ENCODE data around the gene GSS.

Gene GSS

GRCh38 chr20:34955231-34956040, at the start of gene GSS, which contains the start of gene MYH7B:
Gene GSS, minus strand, starts transcription at chr20:34955806. Its CDS starts 3,954 bp downstream, at chr20:34951852.
Gene MYH7B, plus strand, starts transcription at chr20:34955868. Its CDS starts 22,138 bp downstream, at chr20:34978006.
- peak; percentile 89 for DNase-seq (ENCODE audit: low read depth)

- DNase-seq (ENCODE audit: low read depth): no peak
These were observed 49.3 kb upstream of the GSS start for GRCh38 chr20:35004749-35005462.

- no peak for DNase-seq (ENCODE audit: low read depth)
These were observed 48.6 kb upstream of the GSS start for GRCh38 chr20:35004051-35004725.

GRCh38 chr20:35003211-35004031, 47.8 kb upstream of the GSS start:
- DNase-seq (ENCODE audit: low read depth): no peak

- no peak for DNase-seq (ENCODE audit: low read depth)
These were observed 47.0 kb upstream of the GSS start for GRCh38 chr20:35002426-35003210.

- no peak for DNase-seq (ENCODE audit: low read depth)
These were observed 46.2 kb upstream of the GSS start for GRCh38 chr20:35001596-35002362.

GRCh38 chr20:35000922-35001595, 45.5 kb upstream of the GSS start:
- DNase-seq (ENCODE audit: low read depth): no peak

GRCh38 chr20:35000311-35000921, 44.8 kb upstream of the GSS start:
- DNase-seq (ENCODE audit: low read depth): no peak

- DNase-seq (ENCODE audit: low read depth): no peak
These were observed 44.2 kb upstream of the GSS start for GRCh38 chr20:34999782-35000181.

GRCh38 chr20:34999021-34999451, 43.4 kb upstream of the GSS start:
- DNase-seq (ENCODE audit: low read depth): no peak

- DNase-seq (ENCODE audit: low read depth): no peak
These were observed 42.8 kb upstream of the GSS start for GRCh38 chr20:34998331-34998950.

GRCh38 chr20:34997774-34998173, 42.2 kb upstream of the GSS start:
- DNase-seq (ENCODE audit: low read depth): no peak

- DNase-seq (ENCODE audit: low read depth): no peak
These were observed 41.5 kb upstream of the GSS start for GRCh38 chr20:34997131-34997561.

- DNase-seq (ENCODE audit: low read depth): no peak
These were observed 40.8 kb upstream of the GSS start for GRCh38 chr20:34996243-34997028.

- no peak for DNase-seq (ENCODE audit: low read depth)
These were observed 40.1 kb upstream of the GSS start for GRCh38 chr20:34995696-34996095.

- DNase-seq (ENCODE audit: low read depth): no peak
These were observed 39.6 kb upstream of the GSS start for GRCh38 chr20:34995192-34995591.

GRCh38 chr20:34994509-34995131, 39.0 kb upstream of the GSS start:
- DNase-seq (ENCODE audit: low read depth): no peak
